Bronchial epithelial cell (primary cell): ENCODE measurements around the gene NACC2. TPM values are rescaled to one million over a fixed set of nuclear protein-coding genes. Genes with fewer than 3 reads are reported as not detected.
A peak's percentile ranks its signal among the peaks of the same experiment; 100 is the strongest.

ENCODE experiments used
- DNase-seq: peaks from one replicate; pipeline ENCODE4 v3.0.0-alpha.2; 2010; ENCODE audit warnings: low read depth
- FAIRE-seq: peaks from 2 replicates; lab custom pipeline; 2011; peaks lifted over from hg19 to GRCh38; lab: Jason Lieb, UNC
- H3K27me3 ChIP-seq: 2 replicates; pipeline ENCODE4 v1.5.1; 2011; ENCODE audit warnings: low read length; ENCODE audit not compliant: control insufficient read depth, insufficient read depth
- H3K36me3 ChIP-seq: 2 replicates; pipeline ENCODE4 v1.5.1; 2011; ENCODE audit warnings: low read length; ENCODE audit not compliant: control insufficient read depth, insufficient read depth
- H3K4me3 ChIP-seq: 2 replicates; pipeline ENCODE4 v1.5.1; 2011; ENCODE audit warnings: mild to moderate bottlenecking, low read depth, low read length, control low read depth
- CTCF ChIP-seq: IDR thresholded peaks from 2 replicates; pipeline ENCODE4 v1.5.1; 2011; ENCODE audit warnings: mild to moderate bottlenecking, moderate library complexity, low read length, control low read depth, inconsistent platforms; ENCODE audit not compliant: insufficient read depth, severe bottlenecking
- total RNA-seq: library from RNA; depleted of rRNA; stranded (reverse); fragments of >200 nt; gene quantifications from 2 replicates; pipeline ENCODE4 v1.2.1, GENCODE V29; 2014

The NACC2 gene
- total RNA-seq, 1 donor from 2014 or later, result 7.6 TPM

- no peak overlapping the region for H3K4me3 ChIP-seq
- H3K36me3 ChIP-seq, result no peaks in the 10 kb centered on the region
- FAIRE-seq, result peak; percentile 70
- DNase-seq, result no peak
- TF ChIP-seq CTCF, result no peak
- H3K27me3 ChIP-seq, result peaks cover 29% of the 10 kb centered on the region
Measured at GRCh38 chr9:136131629-136132511, 36.8 kb upstream of the NACC2 start.

- no peak overlapping the region for H3K4me3 ChIP-seq
- no peak for TF ChIP-seq CTCF
- peaks cover 31% of the 10 kb centered on the region for H3K27me3 ChIP-seq
- DNase-seq (no peak), FAIRE-seq (no peak)
- no peaks in the 10 kb centered on the region for H3K36me3 ChIP-seq
Measured at GRCh38 chr9:136129176-136129575, 34.1 kb upstream of the NACC2 start.

- DNase-seq (no peak), FAIRE-seq (no peak)
- Histone ChIP-seq H3K36me3 (no peaks in the 10 kb centered on the region), H3K27me3 (peaks cover 26% of the 10 kb centered on the region), H3K4me3 (no peak overlapping the region)
- no peak for TF ChIP-seq CTCF
Measured at GRCh38 chr9:136128436-136128835, 33.3 kb upstream of the NACC2 start.

- Histone ChIP-seq H3K27me3 (peaks cover 25% of the 10 kb centered on the region), H3K4me3 (no peak overlapping the region), H3K36me3 (no peaks in the 10 kb centered on the region)
- TF ChIP-seq CTCF, result no peak
- FAIRE-seq, result no peak
- DNase-seq, result no peak
Measured at GRCh38 chr9:136127313-136127712, 32.2 kb upstream of the NACC2 start.

GRCh38 chr9:136124976-136125692, 30.0 kb upstream of the NACC2 start:
- FAIRE-seq, result peak; percentile 97

More at GRCh38 chr9:136124976-136125692, 30.0 kb upstream of the NACC2 start:
- Histone ChIP-seq H3K4me3 (no peak overlapping the region), H3K27me3 (peaks cover 10% of the 10 kb centered on the region), H3K36me3 (no peaks in the 10 kb centered on the region)
- DNase-seq, result no peak
- TF ChIP-seq CTCF, result no peak
